C1 segment of cervical spinal cord (tissue), 14 donors: ENCODE results near the gene PLEKHD1.

Experiments used
- DNase-seq, 14 donors: peaks; one replicate each; lab custom pipeline; 2025; lab: John Stamatoyannopoulos, UW

PLEKHD1 gene

DNA sequence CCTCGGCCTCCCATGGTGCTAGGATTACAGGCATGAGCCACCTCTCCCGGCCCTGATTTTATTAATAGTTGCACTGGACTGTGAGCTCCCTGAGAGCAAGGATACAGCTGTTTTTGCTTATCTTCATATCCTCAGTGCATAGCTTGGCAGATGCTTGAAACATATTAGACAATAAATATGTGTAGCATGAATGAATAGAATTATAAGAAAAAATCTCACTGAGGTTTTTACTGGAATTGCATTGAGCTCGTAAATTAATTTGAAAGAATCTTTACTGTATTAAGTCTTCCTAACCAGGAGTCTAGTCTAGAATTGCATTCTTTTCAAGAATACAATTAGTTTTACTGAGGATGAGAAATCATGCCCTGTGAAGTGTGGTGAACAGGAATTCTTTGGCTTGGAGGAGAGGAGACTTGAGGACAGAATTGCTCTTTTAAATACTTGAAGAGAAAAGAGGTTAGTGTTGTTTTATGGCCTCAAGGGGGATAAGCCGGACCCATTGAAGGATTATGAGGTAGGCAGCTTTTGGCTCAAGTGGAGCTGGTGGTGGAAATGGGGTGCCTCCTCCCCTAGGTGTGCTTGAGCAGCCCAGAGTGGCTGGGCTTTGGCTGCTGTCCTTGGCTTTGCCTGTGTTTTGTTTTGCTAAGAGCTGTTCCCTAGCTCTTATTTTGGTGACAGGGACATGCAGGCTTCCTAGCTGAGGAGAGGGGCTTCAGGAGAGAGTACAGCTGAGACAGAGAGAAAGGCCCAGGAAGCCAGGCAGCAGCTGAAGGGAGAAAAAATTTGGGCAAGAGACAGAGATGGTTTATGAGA is 34.0 kb downstream of the PLEKHD1 start:
- DNase-seq = no peak

DNA sequence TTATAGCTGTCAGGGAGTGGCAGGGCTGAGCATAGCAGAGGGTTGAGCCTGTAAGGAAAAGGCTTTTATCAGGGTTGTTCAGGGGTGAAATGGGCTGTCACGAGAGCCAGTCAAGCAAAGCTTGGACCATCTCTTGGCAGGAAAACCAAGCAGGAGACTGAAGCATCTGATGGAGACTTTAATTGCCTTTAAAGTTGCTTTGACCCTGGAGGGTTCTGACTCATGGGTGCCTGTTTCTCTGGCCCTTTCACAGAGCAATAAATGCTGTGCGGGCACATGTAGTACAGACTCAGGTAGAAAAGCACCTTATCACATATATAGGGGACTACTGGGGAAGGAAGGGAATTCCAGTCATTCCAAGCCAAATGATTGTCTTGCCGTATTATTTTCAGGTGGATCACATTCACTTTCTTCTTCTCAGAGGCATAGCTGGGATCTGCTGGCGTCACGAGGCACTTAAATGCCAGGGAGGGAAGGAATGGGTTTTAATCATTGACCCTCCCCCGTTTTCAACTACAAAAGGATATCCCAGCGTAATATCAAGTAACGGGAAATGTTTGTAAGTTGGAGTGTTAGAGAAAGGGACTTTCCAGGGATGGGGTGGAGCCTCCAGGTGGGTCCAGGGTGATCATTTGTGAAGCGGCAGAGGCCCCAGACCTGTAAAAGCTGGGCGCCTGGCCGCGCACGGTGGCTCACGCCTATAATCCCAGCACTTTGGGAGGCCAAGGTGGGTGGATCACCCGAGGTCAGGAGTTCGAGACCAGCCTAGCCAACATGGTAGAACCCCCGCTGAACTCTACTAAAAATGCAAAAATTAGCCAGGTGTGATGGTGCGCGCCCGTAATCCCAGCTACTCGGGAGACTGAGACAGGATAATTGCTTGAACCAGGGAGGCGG is 34.9 kb downstream of the PLEKHD1 start:
- no peak for DNase-seq

DNA sequence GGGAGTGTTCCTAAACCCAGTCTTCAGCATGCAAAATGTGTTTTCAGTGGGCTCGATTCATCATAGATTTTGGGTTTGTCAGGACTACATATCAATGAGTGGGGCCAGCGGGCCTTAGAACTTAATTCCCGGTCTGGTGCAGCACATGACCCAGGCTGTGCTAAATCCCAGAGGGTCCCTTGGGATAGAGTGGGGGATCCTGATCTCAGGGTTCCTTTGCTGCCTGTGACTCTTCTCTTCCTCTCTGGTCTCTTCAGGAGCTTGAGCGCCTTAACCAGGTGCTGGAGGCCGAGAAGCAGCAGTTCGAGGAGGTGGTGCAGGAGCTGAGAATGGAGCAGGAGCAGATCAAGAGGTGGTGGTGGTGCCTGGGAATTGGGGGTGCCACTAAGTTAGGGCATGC is 37.5 kb downstream of the PLEKHD1 start:
- DNase-seq = no peak

DNA sequence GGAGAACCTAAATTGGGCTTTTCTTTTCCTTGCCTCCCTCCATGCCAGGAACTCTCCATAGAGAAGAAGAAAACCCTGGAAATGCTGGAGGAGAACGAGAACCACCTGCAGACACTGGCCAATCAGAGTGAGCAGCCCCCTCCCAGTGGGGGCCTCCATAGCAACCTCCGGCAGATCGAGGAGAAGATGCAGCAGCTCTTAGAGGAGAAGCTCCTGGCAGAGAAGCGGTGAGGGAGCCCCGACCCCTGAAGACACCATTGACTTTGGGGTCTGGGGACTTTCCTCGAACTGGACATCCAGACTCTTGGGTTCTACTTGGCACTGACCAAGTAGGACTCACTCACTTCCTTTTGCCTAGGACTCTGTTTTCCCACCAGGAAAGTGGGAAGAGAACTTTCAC is 41.4 kb downstream of the PLEKHD1 start:
- DNase-seq = no peak

DNA sequence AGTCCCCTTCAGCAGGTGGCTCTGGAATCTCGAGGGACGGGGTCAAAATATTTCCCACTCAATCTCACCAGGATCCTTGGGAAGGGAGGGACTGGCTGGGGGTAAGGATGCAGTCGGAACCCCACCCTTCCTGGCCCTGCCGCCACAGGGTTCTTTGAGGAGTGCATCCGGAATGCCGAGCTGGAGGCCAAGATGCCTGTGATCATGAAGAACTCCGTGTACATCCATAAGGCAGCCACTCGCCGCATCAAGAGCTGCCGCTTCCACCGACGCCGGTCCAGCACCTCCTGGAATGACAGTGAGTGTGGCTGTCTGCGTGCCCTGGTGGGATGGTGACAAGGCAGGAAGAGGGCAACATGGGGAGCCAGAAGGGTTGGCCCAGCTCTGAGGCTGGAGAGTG is 43.1 kb downstream of the PLEKHD1 start:
- DNase-seq = no peak

DNA sequence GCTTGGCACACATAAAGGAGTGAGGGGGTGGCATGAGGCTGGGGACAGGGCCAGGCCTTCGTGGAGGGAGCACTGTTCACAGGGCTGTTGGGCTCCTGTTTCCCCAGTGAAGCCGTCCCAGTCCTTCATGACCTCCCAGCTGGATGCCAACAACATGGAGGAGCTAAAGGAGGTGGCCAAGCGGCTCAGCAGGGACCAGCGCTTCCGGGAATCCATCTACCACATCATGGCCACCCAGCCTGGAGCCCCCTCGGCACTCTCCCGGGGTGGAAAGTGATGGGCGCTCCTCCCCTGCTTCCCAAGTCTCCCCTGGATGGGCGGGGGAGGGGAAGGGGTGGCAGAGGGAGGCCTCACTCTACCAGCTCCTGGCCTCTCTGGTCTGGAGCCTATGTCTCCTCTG is 43.6 kb downstream of the PLEKHD1 start:
- DNase-seq = no peak

DNA sequence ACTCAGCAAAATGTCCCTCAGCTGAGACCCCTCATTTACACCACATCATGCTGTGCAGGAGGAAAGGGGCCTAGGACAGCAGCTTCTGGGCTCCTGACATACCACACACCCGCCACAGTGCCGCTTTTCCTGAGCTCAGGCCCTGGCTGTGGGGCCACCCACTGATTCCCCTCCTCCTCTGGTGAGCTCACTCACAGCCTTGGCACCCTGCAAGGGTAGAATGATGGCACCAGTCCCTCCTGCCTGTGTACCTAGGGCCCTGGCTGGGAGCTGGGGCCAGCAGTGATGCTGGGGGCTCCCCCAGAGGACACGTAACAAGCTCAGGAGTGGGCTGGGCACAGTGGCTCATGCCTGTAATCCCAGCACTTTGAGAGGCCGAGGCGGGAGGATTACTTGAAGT is 44.4 kb downstream of the PLEKHD1 start:
- DNase-seq = no peak

DNA sequence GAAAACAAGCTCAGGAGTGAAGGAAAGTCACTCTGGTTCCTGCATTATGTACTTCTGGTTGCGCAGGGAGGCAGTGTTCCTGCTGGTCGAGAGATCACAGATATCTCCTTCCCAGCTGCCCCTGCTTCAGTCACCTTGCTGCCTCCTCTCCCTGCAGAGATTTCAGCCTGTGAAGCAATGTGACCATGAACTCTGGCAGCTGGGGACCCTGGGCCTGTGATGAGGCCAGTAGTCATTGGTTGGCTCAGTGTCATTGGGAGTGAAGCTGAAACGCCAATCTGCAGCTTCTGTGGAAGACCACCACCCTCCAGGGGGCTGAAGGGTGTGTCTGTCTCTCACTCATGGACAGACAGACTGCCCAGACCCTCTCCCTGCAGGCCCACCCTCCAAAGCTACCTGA is 45.0 kb downstream of the PLEKHD1 start:
- no peak for DNase-seq

DNA sequence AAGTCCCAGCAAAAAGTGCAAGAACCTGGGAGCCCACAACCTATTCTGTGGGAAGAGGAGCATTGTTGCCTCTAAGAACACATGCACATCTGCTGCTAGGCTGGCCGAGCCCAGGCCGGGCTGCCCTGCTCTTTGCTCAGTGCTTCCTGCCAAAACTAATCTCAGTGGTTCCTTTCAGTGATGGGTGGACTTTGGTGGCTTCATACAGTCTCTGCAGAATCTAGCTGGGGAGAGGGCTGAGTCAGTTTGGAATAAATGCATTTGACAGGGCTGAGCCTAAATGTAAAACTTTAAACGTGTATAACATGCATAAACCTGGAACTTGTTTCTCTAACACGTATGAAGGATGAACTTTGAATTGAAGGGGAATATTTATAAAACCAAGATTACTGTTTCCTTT is 45.6 kb downstream of the PLEKHD1 start:
- DNase-seq = no peak

DNA sequence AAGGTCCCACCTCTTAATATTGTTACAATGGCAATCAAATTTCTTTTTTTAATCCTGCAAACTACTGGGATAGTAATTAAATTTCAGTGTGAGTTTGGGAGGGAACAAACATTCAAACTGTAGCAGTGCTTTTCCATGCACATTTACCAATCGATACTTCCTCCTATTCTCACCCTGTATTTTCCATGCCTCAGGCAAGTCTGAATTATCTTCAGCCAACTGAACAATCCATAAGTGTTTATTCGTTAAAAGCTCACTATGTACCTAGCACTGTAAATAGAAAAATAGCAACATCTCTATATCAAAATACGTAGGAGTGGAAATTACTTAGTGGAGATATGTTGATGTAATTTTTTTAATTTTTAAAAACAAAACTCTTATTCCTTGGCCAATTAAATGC is 46.6 kb downstream of the PLEKHD1 start:
- DNase-seq = no peak

DNA sequence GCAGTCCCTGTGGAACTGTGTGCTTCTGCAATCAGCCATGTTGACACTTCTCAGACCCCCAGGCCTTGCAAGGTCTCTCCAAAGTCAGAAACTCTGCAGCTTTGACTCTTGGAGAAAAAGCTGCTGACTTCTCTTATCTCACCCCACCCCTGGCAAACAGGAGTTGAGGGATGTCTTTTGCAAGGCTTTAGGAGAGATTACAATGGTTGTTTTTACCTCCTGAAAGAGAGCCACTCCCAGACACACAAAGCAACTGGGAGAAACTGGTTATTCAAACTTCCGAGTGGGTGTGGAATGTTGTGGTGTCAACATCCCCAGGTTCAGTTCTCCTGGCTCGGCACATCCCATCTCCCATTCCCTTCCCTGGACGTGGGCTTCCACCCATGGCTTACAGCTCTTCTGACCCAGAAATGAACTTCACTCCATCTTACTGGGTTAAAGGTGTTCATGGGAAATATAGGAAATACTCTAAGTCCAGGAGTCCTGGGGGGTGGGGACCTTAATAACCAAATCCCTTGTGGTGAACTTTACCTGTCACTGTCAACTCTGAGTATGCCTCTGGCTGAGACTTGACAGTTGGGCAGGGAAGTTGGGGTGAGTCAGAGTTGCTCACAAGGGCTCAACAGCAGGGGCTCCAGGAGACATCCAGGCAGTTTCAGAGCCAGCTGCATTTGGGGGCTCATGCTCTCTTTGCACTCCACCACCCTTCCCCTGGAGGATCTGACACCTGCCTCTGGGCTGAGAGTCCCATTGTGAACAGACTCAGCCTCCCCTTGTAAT is 48.2 kb downstream of the PLEKHD1 start:
- DNase-seq = no peak

DNA sequence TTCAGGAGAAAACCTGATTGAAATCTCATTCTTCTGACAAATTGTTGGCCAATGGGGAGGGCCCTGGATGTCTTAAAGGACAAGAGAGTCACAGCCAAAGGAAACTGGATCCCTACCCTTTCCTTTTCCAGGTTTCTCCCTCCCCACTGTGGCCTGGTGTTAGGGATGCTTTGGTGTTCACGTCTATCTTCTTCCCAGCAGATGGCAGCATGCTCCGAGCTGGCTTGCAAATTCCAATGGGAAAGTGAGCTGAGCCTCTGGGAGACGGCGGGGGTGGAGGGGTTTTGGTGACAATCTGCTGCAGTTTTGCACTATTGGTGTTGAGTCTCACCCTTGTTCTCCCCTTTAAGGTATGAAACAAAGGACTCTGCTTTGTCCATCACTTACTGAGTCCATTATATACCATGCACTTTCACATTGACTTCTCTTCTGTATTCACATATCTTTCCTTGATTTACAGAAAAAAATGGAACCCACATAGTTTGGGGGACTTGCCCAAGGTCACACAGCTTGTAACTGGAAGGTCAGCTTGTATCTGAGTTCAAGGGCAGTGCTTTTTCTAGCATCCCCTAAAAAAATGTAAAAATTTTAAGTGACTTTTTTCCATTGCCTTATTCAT is 50.8 kb downstream of the PLEKHD1 start:
- peak in 6 of 14 donors; percentile 2 to 61 (median 13) for DNase-seq

DNA sequence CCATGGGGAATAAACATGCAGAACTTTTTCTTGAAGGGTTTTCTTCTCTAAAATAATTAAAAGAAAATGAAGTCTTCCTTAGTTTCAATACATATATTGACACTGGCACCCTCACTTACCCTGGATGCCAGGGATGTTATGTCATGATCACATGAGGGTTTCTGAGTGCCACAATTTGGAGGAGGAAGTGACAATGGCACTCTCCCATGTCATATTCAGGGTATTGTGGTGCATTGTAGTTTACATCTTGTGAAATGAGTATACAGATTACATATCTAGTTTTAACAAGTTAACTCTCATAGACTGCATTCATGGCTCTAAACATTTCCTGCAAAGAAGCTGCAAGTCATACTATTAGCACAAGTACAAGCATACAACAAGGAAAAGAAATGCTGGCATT is 52.4 kb downstream of the PLEKHD1 start:
- no peak for DNase-seq

DNA sequence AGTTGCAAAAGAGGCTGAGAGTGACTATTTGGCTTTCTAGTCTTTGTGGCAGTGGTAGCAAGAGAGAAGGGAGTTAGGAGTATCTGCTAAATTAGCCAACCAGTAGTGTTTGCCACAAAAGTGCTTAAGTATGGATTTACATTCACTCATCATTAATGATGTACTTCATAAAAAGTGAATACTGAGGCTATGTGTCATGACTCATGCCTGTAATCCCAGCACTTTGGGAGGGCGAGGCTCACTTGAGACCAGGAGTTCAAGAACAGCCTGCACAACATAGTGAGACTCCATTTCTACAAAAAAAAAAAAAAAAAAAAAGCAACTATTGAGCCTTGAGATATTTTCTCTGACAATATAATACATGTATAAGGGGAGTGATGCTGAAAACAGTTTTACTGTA is 53.4 kb downstream of the PLEKHD1 start:
- DNase-seq = no peak

DNA sequence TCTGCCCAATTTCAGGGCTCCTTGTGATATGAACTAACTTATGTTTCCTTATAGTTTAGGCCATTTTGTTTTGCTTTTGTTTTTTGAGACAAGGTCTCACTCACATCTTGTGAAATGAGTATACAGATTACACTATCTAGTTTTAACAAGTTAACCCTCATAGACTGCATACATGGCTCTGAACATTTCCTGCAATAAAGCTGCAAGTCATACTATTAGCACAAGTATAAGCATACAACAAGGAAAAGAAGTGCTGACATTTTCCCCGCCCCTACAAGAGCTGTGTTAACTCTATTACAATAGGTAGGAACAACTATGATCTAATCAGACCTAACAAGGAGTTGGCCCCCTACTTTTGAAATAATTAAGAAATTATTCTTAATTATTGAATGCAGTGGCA is 54.2 kb downstream of the PLEKHD1 start:
- no peak for DNase-seq

DNA sequence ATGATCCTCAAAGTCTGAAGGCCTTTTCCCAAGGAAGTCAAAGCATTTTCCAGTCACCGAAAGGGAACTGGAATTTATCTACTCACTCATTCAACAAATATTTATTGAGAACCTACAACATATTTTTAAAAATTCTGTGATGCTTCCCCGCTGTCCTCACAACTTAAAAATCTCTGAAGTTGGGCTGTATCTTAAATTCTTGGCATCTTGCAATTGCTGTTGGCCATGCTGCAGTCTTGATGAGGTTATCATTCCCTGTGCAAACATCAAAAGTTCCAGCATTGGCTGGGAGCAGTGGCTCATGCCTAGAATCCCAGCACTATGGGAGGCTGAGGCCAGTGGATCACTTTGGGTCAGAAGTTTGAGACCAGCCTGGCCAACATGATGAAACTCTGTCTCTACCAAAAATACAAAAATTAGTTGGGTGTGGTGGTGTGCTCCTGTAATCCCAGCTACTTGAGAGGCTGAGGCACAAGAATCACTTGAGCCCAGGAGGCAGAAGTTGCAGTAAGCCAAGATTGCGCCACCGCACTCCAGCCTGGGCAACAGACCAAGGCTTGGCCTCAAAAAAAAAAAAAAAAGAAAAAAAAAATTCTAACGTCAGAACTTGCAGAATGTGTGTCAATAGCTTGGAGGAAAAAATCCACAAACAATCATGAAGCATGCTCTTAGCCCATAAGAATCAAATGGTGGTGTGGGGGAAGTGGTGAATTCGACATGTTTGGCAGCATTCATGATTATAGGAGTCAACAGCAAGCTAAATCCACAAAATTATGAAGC is 55.3 kb downstream of the PLEKHD1 start:
- no peak for DNase-seq

DNA sequence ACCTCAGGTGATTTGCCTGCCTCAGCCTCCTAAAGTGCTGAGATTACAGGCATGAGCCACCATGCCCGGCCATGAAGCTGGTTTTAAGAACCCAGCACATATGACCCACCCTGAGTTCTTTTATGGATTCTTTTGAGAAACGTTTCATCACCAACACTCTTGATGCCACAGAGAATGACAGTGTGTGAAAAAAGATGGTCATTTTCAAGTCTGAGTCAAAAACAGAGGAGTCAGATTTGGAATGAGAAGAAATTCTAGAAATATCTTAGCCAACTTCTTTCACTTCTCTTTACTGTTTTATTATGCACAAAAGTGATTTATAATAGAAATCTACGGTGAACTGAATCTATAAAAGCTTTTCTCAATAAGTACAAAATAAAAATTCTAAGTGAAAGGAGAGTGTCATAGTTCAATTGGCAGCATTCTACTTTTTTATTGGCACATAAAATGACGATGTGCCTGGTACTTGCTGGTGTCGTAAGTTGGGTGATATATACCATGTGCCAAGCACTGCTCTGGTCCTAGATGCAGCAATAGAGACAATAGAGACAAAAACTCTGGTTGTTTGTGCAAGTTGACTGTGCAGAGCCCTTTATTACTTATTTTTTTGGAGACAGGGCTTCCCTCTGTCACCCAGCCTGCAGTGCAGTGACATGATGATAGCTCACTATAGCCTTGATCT is 56.3 kb downstream of the PLEKHD1 start:
- no peak for DNase-seq

DNA sequence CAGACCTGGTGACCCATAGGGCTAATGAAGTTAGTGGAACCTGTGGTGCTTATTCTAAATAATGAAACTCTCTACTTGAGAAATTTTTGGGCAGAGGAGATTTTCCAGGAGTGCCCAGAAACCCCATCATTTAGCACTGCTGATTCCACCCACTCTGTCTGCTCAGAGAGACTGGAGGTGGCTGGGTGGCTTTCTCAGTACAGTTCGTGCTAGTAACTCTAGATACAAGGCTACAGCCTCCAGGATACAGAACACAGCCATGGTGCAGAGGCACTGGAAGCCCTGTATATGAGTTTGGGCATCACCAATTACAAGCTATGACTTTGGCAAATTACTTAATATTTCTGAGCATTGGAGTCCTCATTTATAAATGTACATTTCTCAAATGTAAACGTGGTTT is 57.8 kb downstream of the PLEKHD1 start:
- DNase-seq = no peak

DNA sequence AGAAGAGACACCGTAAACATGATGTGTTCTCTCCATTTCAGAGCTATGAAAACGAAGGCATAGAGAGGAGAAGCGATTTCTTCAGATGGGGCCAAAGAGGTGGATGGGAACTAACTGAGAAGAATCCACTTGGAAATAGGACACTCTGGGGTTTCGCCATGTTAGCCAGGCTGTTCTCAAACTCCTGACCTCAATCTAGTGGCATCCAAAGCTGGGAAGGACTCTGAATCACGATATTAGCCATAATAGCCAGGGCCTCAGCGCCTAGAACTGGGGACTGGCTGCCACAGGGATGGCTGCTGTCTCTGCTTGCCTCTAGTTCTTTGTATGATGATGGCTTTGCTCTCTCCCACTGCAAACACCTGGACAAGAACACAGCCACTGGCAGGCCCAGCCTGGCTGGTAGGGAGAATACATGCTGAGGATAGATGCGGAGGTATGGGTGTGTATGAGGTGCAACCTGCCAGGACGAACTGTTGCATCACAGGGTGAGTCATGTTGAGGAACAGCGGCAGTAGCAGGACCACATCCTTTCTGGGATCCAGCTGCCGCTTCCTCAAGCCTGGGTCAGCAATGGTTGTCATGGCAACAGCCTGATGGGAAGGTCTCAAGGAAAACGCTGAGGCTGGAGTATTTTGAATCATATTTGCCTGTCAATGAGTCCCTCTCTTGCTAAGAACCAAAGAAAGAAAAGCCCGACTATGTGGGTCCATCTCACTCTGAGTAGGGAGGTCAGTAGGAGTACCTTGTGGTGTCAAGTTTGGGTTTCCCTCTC is 59.0 kb downstream of the PLEKHD1 start:
- DNase-seq = peak in 1 of 14 donors; percentile 20
